GM18511 (cell line): ENCODE data around the gene CSNK1G2.
A peak's percentile ranks its signal among the peaks of the same experiment; 100 is the strongest.

Source experiments
- ATAC-seq: cut with Tn5 transposase; IDR thresholded peaks from one replicate; pipeline ENCODE4 v1.9.1; 2021; ENCODE audit warnings: mild to moderate bottlenecking, moderate library complexity; ENCODE audit not compliant: unreplicated experiment

Gene CSNK1G2

GRCh38 chr19:1941146-1942077 lies at the start of gene CSNK1G2:
Gene CSNK1G2, plus strand, starts transcription at chr19:1941172. Its CDS starts 28,601 bp downstream, at chr19:1969773.
- ATAC-seq = peak; percentile 59

GRCh38 chr19:1893791-1894190 lies 47.2 kb upstream of the CSNK1G2 start:
- no peak for ATAC-seq

GRCh38 chr19:1896508-1896907 lies 44.5 kb upstream of the CSNK1G2 start:
- ATAC-seq = no peak

- no peak for ATAC-seq
Measured at GRCh38 chr19:1901940-1902404, 39.0 kb upstream of the CSNK1G2 start.

GRCh38 chr19:1902923-1903322 lies 38.0 kb upstream of the CSNK1G2 start:
- no peak for ATAC-seq

- no peak for ATAC-seq
Measured at GRCh38 chr19:1904860-1905109, 36.2 kb upstream of the CSNK1G2 start.

GRCh38 chr19:1905110-1905862 lies 35.7 kb upstream of the CSNK1G2 start, which contains the start of the genes ADAT3 and SCAMP4:
Gene ADAT3, plus strand, starts transcription at chr19:1905399. Its CDS starts 6,649 bp downstream, at chr19:1912048.
Gene SCAMP4, plus strand, starts transcription at chr19:1905399. Its CDS starts 9,621 bp downstream, at chr19:1915020.
- ATAC-seq = peak; percentile 82

DNA sequence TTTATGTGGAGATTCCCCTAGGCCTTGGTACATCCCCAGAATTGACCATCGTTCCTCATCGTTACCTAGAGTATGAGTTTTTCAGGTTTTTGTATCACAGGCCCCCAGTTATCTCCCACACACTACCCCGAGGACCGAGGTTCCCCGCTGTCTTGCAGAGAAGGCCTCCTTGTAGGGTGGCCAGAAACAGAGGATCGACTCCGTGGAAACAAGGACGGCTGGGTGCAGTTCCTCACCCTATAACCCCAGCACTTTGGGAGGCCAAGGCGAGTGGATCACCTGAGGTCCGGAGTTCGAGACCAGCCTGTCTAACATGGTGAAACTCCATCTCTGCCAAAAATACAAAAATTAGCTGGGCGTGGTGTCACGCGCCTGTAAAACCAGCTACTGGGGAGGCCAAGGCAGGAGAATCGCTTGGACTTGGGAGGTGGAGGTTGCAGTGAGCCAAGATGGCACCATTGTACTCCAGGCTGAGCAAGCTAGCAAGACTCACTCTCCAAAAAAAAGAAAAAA lies 35.1 kb upstream of the CSNK1G2 start:
- no peak for ATAC-seq

DNA sequence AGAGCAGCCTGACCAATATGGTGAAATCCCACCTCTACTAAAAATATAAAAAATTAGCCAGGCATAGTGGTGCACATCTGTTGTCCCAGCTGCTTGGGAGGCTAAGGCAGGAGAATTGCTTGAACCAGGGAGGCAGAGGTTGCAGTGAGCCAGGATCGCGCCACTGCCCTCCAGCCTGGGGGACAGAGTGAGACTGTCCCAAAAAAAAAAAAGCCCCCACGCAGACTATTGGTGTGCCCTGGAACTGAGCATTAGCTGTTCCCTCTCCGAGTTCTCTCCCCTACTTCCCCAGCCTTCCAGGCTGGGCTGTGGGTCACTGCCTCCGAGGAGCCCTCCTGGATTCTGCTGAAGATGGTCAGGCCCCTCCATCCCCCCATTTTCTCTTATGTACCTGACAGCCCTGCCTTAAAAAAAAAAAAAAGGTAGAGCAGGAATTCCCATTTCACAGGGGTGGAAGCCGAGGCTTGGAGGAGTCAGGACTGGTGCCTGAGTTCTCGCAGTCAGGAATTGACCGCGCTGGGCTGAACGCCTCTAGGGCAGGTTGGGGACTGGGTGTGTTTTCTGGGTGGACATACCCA lies 33.9 kb upstream of the CSNK1G2 start:
- ATAC-seq = no peak

DNA sequence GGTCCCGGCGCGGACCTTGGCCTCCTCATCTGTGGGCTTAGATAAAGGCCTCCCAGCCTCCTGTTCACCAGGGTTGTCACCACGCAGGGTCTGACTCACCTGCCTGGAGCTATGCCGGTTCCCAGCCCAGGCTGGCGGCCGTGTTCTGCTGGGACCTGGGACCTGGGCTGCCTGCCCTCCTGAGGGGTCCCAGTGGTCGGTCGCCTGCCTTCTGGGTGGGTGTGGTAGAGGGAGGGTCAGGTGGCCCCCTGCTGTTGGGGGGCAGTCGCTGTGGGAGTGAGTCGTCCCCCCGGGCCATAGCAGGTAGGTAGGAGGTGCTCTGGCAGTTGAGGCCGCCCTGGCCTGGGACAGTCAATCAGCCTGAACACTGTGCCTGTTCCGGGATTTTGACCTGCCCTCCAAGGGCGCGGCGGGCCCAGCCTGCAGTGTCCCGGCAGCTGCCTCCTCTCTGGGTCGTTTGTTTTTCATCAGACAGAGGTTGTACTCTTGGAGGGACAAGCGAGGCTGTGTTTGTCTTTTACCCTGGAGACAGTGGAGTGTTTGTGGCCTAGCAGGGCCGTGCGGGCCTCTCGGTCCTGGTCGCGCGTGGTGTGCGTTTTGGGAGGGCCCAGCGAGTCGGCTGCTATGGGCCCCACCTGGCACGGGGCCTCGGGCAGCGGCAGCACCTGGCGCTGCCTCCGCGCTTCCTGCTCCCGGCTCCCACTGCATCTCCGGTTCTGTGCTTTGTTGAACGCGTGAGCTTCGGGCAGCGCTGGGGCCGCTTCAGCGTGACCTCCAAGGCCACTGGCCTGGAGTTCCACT lies 33.2 kb upstream of the CSNK1G2 start:
- no peak for ATAC-seq

DNA sequence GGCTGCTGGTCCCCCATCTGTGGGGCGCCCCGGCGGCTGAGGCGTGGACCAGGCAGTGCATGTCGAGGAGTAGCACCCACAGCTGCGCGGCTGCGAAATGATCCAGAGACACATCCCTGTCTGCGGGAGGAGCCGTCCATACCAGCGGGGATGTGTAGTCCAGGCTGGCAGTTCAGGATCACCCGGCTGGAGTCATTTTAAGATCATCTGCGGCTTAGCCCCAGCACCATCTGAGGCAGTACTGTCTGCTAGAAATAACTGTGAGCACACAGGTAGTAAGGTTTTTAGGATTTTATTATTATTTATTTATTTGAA lies 32.7 kb upstream of the CSNK1G2 start:
- no peak for ATAC-seq

GRCh38 chr19:1909761-1910080 lies 31.3 kb upstream of the CSNK1G2 start:
- no peak for ATAC-seq

GRCh38 chr19:1910177-1910576 lies 30.8 kb upstream of the CSNK1G2 start:
- no peak for ATAC-seq

DNA sequence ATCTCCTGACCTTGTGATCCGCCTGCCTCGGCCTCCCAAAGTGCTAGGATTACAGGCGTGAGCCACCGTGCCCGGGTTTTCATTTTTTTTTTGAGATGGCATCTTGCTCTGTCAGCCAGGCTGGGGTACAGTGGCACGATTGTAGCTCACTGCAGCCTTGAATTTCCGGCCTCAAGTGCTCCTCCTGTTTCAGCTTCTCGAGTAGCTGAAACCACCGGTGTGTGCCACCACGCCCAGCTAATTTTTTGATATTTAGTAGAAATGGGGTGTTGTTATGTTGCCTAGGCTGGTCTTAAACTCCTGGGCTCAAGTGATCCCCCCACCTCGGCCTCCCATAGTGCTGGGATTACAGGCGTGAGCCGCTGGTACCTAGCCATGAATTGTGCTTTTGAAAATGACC lies 29.9 kb upstream of the CSNK1G2 start:
- ATAC-seq = no peak

DNA sequence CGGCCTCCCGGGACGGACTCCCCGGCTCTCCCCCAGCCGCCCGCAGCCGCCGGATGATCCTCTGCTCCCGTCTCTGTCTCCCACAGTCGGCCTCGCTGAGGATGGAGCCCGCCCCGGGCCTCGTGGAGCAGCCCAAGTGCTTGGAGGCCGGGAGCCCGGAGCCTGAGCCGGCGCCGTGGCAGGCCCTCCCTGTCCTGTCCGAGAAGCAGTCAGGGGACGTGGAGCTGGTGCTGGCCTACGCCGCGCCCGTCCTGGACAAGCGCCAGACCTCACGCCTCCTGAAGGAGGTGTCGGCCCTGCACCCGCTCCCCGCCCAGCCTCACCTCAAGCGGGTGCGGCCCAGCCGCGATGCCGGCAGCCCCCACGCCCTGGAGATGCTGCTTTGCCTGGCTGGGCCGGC lies 29.0 kb upstream of the CSNK1G2 start:
- no peak for ATAC-seq

- no peak for ATAC-seq
Measured at GRCh38 chr19:1912760-1913505, 28.0 kb upstream of the CSNK1G2 start.

- no peak for ATAC-seq
Measured at GRCh38 chr19:1913781-1914577, 27.0 kb upstream of the CSNK1G2 start.

DNA sequence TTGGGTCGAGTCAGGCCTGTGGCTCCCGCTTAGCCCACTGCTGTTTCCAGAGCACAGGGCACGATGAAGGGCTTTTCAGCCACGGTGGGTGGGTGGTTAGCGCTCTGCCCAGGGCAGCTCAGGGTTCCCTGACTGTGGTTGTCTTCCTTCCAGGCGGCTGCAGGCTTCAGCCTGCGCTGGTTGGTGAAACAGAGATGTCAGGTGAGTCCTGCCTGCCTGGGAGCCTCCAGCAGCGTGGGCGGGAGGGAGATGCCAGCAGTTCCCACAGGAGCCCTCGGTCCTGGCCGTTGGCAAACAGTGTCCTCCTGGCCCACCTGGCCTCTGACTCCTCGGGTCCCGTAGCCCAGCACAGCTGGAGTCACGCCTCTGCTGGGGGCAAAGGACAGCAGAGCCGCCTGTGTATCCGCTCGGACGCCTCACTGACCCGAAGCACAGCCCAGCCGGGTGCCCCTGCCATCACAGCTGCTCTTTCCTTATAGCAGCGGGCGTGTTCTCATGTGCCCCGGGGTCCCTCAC lies 26.1 kb upstream of the CSNK1G2 start:
- ATAC-seq = no peak

- no peak for ATAC-seq
Measured at GRCh38 chr19:1917146-1917545, 23.8 kb upstream of the CSNK1G2 start.
